ENCODE results near the gene GBE1. TPM values are rescaled to one million over a fixed set of nuclear protein-coding genes. Genes with fewer than 3 reads are reported as not detected.

Gene GBE1
- total RNA-seq, 4 donors from 2014 or later: 127 to 319 (median 239) TPM

- Histone ChIP-seq H3K4me1 (peaks cover 64 to 73% of the 10 kb centered on the region in 2 donors), H3K27me3 (no peaks in the 10 kb centered on the region), H3K27ac (peak overlapping the region; percentile 86 to 92 (median 90)), H3K9me3 (no peaks in the 10 kb centered on the region), H3K36me3 (no peaks in the 10 kb centered on the region), H3K4me3 (peak overlapping the region; percentile 15 to 33 (median 27))
- TF ChIP-seq CTCF (IDR thresholded peaks at IDR 0.05 in 4 of 5, conservative IDR thresholded peaks at IDR 0.05 in 1 of 5) (no peak), POLR2A (IDR thresholded peaks at IDR 0.05) (no peak)
- intact Hi-C loops (cut with DNase I; ENCODE audit: low total_unique reads) (no loop called here), in situ Hi-C loops (cut with MboI; ENCODE audit: low sequenced_read_pairs in 4 of 4) (no loop called here)
- ATAC-seq (no peak), DNase-seq (no peak)
Measured at GRCh38 chr3:81742581-81742980, 18.9 kb downstream of the GBE1 start.

GRCh38 chr3:81741216-81741615 lies 20.2 kb downstream of the GBE1 start:
- ATAC-seq (no peak), DNase-seq (no peak)
- in situ Hi-C loops (cut with MboI; ENCODE audit: low sequenced_read_pairs in 4 of 4) (no loop called here), intact Hi-C loops (cut with DNase I; ENCODE audit: low total_unique reads) (no loop called here)
- Histone ChIP-seq H3K4me3 (peak overlapping the region in 3 of 4 donors; percentile 1 to 34 (median 27)), H3K36me3 (no peaks in the 10 kb centered on the region), H3K27ac (peak overlapping the region; percentile 86 to 92 (median 90)), H3K27me3 (no peaks in the 10 kb centered on the region), H3K9me3 (no peaks in the 10 kb centered on the region), H3K4me1 (peaks cover 65 to 71% of the 10 kb centered on the region in 2 donors)
- TF ChIP-seq CTCF (IDR thresholded peaks at IDR 0.05 in 4 of 5, conservative IDR thresholded peaks at IDR 0.05 in 1 of 5) (no peak), POLR2A (IDR thresholded peaks at IDR 0.05) (no peak)

GRCh38 chr3:81740731-81741130 lies 20.7 kb downstream of the GBE1 start:
- ATAC-seq: no peak
- Histone ChIP-seq H3K27me3 (no peaks in the 10 kb centered on the region), H3K4me3 (peak overlapping the region in 1 of 4 donors; percentile 27), H3K9me3 (no peaks in the 10 kb centered on the region), H3K36me3 (no peaks in the 10 kb centered on the region), H3K4me1 (peaks cover 66 to 71% of the 10 kb centered on the region in 2 donors), H3K27ac (peak overlapping the region; percentile 86 to 92 (median 90))
- in situ Hi-C loops (cut with MboI; ENCODE audit: low sequenced_read_pairs in 4 of 4) (no loop called here), intact Hi-C loops (cut with DNase I; ENCODE audit: low total_unique reads) (no loop called here)
- no peak for TF ChIP-seq POLR2A (IDR thresholded peaks at IDR 0.05)
- TF ChIP-seq CTCF (IDR thresholded peaks at IDR 0.05 in 4 of 5, conservative IDR thresholded peaks at IDR 0.05 in 1 of 5): no peak
- DNase-seq: no peak

- H3K27me3 ChIP-seq: no peaks in the 10 kb centered on the region
- DNase-seq (no peak), ATAC-seq (peak in 1 of 2 donors; percentile 5)
- peak overlapping the region in 3 of 4 donors; percentile 28 to 72 (median 57) for H3K27ac ChIP-seq
- TF ChIP-seq POLR2A (IDR thresholded peaks at IDR 0.05): no peak
- TF ChIP-seq CTCF (IDR thresholded peaks at IDR 0.05 in 4 of 5, conservative IDR thresholded peaks at IDR 0.05 in 1 of 5): no peak
- in situ Hi-C loops (cut with MboI; ENCODE audit: low sequenced_read_pairs in 4 of 4): no loop called here
- intact Hi-C loops (cut with DNase I; ENCODE audit: low total_unique reads): no loop called here
- H3K4me1 ChIP-seq: peaks cover 45 to 71% of the 10 kb centered on the region in 2 donors
- H3K9me3 ChIP-seq: no peaks in the 10 kb centered on the region
- no peak overlapping the region for H3K4me3 ChIP-seq
- H3K36me3 ChIP-seq: no peaks in the 10 kb centered on the region
Measured at GRCh38 chr3:81735334-81735733, 26.1 kb downstream of the GBE1 start.

GRCh38 chr3:81734742-81735141 lies 26.7 kb downstream of the GBE1 start:
- TF ChIP-seq CTCF (IDR thresholded peaks at IDR 0.05 in 4 of 5, conservative IDR thresholded peaks at IDR 0.05 in 1 of 5) (no peak), POLR2A (IDR thresholded peaks at IDR 0.05) (no peak)
- H3K27me3 ChIP-seq: no peaks in the 10 kb centered on the region
- H3K4me3 ChIP-seq: no peak overlapping the region
- ATAC-seq (peak; percentile 21 to 23), DNase-seq (no peak)
- no peaks in the 10 kb centered on the region for H3K9me3 ChIP-seq
- peaks cover 47 to 72% of the 10 kb centered on the region in 2 donors for H3K4me1 ChIP-seq
- peak overlapping the region in 3 of 4 donors; percentile 28 to 72 (median 57) for H3K27ac ChIP-seq
- intact Hi-C loops (cut with DNase I; ENCODE audit: low total_unique reads) (no loop called here), in situ Hi-C loops (cut with MboI; ENCODE audit: low sequenced_read_pairs in 4 of 4) (no loop called here)
- H3K36me3 ChIP-seq: no peaks in the 10 kb centered on the region

All from gastrocnemius medialis (tissue), 4 donors.